Smooth muscle cell (in vitro differentiated cells): ENCODE measurements around the gene LGALSL. TPM values are rescaled to one million over a fixed set of nuclear protein-coding genes. Genes with fewer than 3 reads are reported as not detected.

Experiments
- DNase-seq: peaks from one replicate; lab custom pipeline; 2025; ENCODE audit not compliant: unreplicated experiment; lab: John Stamatoyannopoulos, UW
- H2AFZ ChIP-seq: fragments of 200-600 bp; sonication (generic); 2 replicates; pipeline ENCODE4 v1.6.0; 2016; ENCODE audit warnings: antibody characterized with exemption, low read depth, mild to moderate bottlenecking
- H3F3A ChIP-seq: fragments of 200-600 bp; sonication (generic); 2 replicates; pipeline ENCODE4 v1.6.0; 2017; ENCODE audit warnings: antibody characterized with exemption, low read depth
- H3K27ac ChIP-seq: fragments of 200-600 bp; sonication (generic); 2 replicates; pipeline ENCODE4 v1.5.1; 2016; ENCODE audit warnings: low read depth, mild to moderate bottlenecking
- H3K27me3 ChIP-seq: fragments of 200-600 bp; sonication (generic); 2 replicates; pipeline ENCODE4 v1.6.1; 2016; ENCODE audit warnings: low read depth, mild to moderate bottlenecking
- H3K36me3 ChIP-seq: fragments of 200-600 bp; sonication (generic); 2 replicates; pipeline ENCODE4 v1.5.1; 2016; ENCODE audit warnings: low read depth
- H3K4me1 ChIP-seq: fragments of 200-600 bp; sonication (generic); 2 replicates; pipeline ENCODE4 v1.5.1; 2016; ENCODE audit warnings: low read depth
- H3K4me2 ChIP-seq: fragments of 200-600 bp; sonication (generic); 2 replicates; pipeline ENCODE4 v1.6.0; 2016; ENCODE audit warnings: mild to moderate bottlenecking
- H3K4me3 ChIP-seq: fragments of 200-600 bp; sonication (generic); 2 replicates; pipeline ENCODE4 v1.5.1; 2016; ENCODE audit warnings: mild to moderate bottlenecking
- H3K79me2 ChIP-seq: fragments of 200-600 bp; sonication (generic); 2 replicates; pipeline ENCODE4 v1.6.0; 2016; ENCODE audit warnings: low read depth, mild to moderate bottlenecking
- H3K9ac ChIP-seq: fragments of 200-600 bp; sonication (generic); 2 replicates; pipeline ENCODE4 v1.6.0; 2016; ENCODE audit warnings: low read depth
- H3K9me3 ChIP-seq: fragments of 200-600 bp; sonication (generic); replicated peaks from 2 replicates; pipeline ENCODE4 v1.5.1; 2016; ENCODE audit warnings: low read depth
- H4K20me1 ChIP-seq: fragments of 200-600 bp; sonication (generic); 2 replicates; pipeline ENCODE4 v1.6.0; 2016; ENCODE audit warnings: low read depth
- WGBS: methylation state at CpG from one replicate; pipeline ENCODE4 v1.1.7; 2016; ENCODE audit warnings: low lambda C conversion rate; 5-methylcytosine and 5-hydroxymethylcytosine counted together
- polyA plus RNA-seq: library from polyadenylated mRNA; unstranded; fragments of >200 nt; fragmentation: Nextera tagmentation; extraction: Ambion mirVana; gene quantifications from 2 replicates; pipeline ENCODE4 v1.2.1, GENCODE V29; 2016
- total RNA-seq: library from RNA; depleted of rRNA; stranded (reverse); fragments of >200 nt; gene quantifications from 2 replicates; pipeline ENCODE4 v1.2.3, GENCODE V29; 2014
- TF ChIP-seq, protein P1 (sequence below): fragments of 200-600 bp; sonication (generic); IDR thresholded peaks from 2 replicates; pipeline ENCODE4 v1.5.1; 2017; ENCODE audit warnings: borderline replicate concordance, mild to moderate bottlenecking, antibody characterized with exemption; ENCODE audit not compliant: insufficient read depth, poor library complexity, severe bottlenecking

The LGALSL gene
- total and polyA plus RNA-seq, 2 experiments from 2014 or later: 8.1 to 13.9 TPM

DNA sequence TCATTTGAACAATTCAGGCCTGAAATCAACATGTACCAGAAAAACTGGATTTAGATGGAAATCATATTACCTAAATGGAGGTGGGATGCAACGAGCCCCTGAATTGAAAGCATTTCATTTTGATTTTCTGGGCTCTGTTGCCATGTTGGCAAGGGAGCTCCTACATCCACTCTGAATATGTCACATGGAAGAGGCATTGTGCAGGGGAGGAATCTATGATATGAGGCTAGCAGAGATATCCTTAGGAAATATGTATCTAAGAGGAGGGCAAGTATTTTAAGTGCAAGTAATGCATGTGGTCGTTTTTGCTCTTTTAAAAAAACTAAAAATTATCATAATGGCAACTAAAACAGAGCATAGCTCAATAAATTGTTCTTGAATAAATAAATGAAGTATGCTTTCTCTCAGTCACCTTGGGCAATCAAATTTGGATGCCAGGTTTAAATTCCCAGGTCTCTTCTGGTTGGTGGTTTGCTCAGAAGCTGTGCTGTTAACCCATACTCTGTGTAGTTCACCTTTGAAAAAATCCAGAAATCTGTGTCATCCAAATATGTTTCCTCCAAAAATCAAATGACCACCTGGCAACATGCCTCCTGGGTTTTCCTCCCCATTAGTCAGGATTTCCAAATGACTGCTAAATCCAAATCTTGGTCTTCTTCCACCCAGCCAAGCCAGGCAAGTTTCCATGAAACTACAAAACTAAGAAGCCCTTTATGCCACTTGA is 6.5 kb upstream of the LGALSL start:
- Histone ChIP-seq H3K4me3 (no peak overlapping the region), H3K27ac (no peak overlapping the region), H3K36me3 (no peaks in the 10 kb centered on the region), H3K9ac (no peak overlapping the region), H3F3A (no peaks in the 10 kb centered on the region), H2AFZ (no peak overlapping the region), H3K9me3 (no peaks in the 10 kb centered on the region), H3K4me2 (no peak overlapping the region), H3K27me3 (peaks cover 31% of the 10 kb centered on the region), H3K79me2 (no peaks in the 10 kb centered on the region), H4K20me1 (no peaks in the 10 kb centered on the region), H3K4me1 (peaks cover 4% of the 10 kb centered on the region)
- WGBS: 91% methylated on average over 2 of the region's 2 CpGs
- DNase-seq: no peak
- TF ChIP-seq, protein P1, sequence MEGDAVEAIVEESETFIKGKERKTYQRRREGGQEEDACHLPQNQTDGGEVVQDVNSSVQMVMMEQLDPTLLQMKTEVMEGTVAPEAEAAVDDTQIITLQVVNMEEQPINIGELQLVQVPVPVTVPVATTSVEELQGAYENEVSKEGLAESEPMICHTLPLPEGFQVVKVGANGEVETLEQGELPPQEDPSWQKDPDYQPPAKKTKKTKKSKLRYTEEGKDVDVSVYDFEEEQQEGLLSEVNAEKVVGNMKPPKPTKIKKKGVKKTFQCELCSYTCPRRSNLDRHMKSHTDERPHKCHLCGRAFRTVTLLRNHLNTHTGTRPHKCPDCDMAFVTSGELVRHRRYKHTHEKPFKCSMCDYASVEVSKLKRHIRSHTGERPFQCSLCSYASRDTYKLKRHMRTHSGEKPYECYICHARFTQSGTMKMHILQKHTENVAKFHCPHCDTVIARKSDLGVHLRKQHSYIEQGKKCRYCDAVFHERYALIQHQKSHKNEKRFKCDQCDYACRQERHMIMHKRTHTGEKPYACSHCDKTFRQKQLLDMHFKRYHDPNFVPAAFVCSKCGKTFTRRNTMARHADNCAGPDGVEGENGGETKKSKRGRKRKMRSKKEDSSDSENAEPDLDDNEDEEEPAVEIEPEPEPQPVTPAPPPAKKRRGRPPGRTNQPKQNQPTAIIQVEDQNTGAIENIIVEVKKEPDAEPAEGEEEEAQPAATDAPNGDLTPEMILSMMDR: no peak

DNA sequence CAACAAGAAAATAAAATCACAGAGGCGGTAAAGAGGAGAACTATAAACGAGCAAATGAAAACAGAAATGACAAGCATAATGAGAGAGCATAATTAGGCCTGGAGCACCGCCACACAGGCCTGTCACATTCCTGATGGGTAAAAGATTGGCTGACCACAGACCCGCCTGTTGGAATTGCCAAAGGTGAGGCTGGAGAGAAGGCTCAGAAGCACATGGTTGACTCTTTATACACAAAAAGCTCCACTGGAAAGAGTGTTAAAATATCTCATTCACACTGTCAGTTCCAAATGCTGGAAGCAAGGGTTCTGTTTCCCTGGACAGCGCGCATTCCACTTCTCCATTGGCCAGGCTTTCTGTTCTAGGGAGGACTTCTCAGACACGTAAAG is 5.9 kb upstream of the LGALSL start:
- H3K4me1 ChIP-seq: peaks cover 5% of the 10 kb centered on the region
- no peak overlapping the region for H3K4me3 ChIP-seq
- H3K27me3 ChIP-seq: peaks cover 31% of the 10 kb centered on the region
- H3F3A ChIP-seq: no peaks in the 10 kb centered on the region
- no peaks in the 10 kb centered on the region for H3K36me3 ChIP-seq
- TF ChIP-seq, protein P1: no peak
- no peak overlapping the region for H3K4me2 ChIP-seq
- no peaks in the 10 kb centered on the region for H3K79me2 ChIP-seq
- H3K9me3 ChIP-seq: no peaks in the 10 kb centered on the region
- H3K27ac ChIP-seq: no peak overlapping the region
- no peak overlapping the region for H3K9ac ChIP-seq
- no peaks in the 10 kb centered on the region for H4K20me1 ChIP-seq
- DNase-seq: no peak
- 85% methylated on average over 7 of the region's 7 CpGs for WGBS
- H2AFZ ChIP-seq: no peak overlapping the region

GRCh38 chr2:64451051-64451450 is 2.9 kb upstream of the LGALSL start:
- H3K9me3 ChIP-seq: no peaks in the 10 kb centered on the region
- H3K4me2 ChIP-seq: no peak overlapping the region
- H3K9ac ChIP-seq: no peak overlapping the region
- H3F3A ChIP-seq: peaks cover 3% of the 10 kb centered on the region
- peaks cover 6% of the 10 kb centered on the region for H3K27me3 ChIP-seq
- H3K27ac ChIP-seq: no peak overlapping the region
- H4K20me1 ChIP-seq: no peaks in the 10 kb centered on the region
- no peak overlapping the region for H2AFZ ChIP-seq
- DNase-seq: no peak
- TF ChIP-seq, protein P1: no peak
- H3K79me2 ChIP-seq: no peaks in the 10 kb centered on the region
- WGBS: 91% methylated on average over 2 of the region's 2 CpGs
- H3K4me3 ChIP-seq: no peak overlapping the region
- peaks cover 17% of the 10 kb centered on the region for H3K4me1 ChIP-seq
- no peaks in the 10 kb centered on the region for H3K36me3 ChIP-seq
